ENCODE data around the gene DGKD.

- no peak for TF ChIP-seq CTCF (IDR thresholded peaks at IDR 0.05)
- TF ChIP-seq POLR2A (IDR thresholded peaks at IDR 0.05), result no peak
These were observed 80.5 kb downstream of the DGKD start for GRCh38 chr2:233434666-233435330.
